ENCODE measurements around the gene GULP1.

Gene GULP1

DNA sequence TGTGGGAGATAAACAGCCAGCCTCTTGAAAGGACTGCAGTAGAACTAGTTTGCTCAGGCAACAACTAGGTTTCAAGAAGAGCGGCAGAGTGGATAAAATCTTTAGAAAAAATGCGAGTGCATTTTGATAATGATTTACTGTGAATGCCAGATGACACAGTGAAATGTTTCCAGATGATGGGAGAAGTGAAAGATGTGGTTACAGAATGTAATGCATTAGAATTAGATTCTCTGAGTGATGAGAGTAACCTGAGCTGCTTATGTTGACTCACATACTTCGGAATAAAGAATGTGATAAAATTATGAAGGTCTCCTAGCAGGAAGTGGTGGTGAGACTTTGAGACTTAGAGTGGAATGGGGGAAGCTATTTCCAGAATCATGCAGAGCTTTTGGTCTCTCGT is 184.3 kb downstream of the GULP1 start:
- Histone ChIP-seq H3K9ac (ENCODE audit: low read length) (no peak overlapping the region), H3K36me3 (ENCODE audit: control insufficient read depth, insufficient read depth, low read length) (no peaks in the 10 kb centered on the region), H3K4me1 (ENCODE audit: control insufficient read depth, insufficient read depth, low read length) (no peaks in the 10 kb centered on the region), H3K27me3 (ENCODE audit: control insufficient read depth, insufficient read depth, low read length) (no peaks in the 10 kb centered on the region), H3K9me3 (ENCODE audit: control insufficient read depth, low read length) (no peaks in the 10 kb centered on the region), H3K4me3 (ENCODE audit: low read length) (no peak overlapping the region)

- no peaks in the 10 kb centered on the region for H3K27me3 ChIP-seq (ENCODE audit: control insufficient read depth, insufficient read depth, low read length)
- H3K4me3 ChIP-seq (ENCODE audit: low read length): no peak overlapping the region
- no peaks in the 10 kb centered on the region for H3K36me3 ChIP-seq (ENCODE audit: control insufficient read depth, insufficient read depth, low read length)
- H3K9ac ChIP-seq (ENCODE audit: low read length): no peak overlapping the region
- H3K9me3 ChIP-seq (ENCODE audit: control insufficient read depth, low read length): no peaks in the 10 kb centered on the region
- no peaks in the 10 kb centered on the region for H3K4me1 ChIP-seq (ENCODE audit: control insufficient read depth, insufficient read depth, low read length)
Observed at GRCh38 chr2:188477564-188478103, 186.0 kb downstream of the GULP1 start.

DNA sequence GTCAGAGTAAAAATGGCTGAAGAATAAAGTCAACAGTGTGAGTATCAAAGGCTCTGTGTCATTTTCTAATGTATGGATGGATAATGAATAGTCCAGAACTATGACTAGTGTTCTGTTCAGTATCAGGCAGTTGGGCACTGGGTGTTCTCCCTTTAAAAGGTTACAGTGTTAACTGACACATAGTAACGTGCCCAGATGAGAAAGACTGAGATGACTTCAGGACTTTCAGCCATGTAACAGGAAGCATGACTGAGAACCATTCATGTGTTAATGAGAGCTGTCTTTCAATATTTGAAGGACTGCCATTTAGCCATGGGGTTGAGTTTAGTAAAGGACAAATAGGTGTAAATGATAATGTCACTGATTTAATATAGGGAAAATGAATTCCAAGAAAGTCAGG is 187.1 kb downstream of the GULP1 start:
- H3K9ac ChIP-seq (ENCODE audit: low read length): no peak overlapping the region
- H3K27me3 ChIP-seq (ENCODE audit: control insufficient read depth, insufficient read depth, low read length): no peaks in the 10 kb centered on the region
- no peaks in the 10 kb centered on the region for H3K36me3 ChIP-seq (ENCODE audit: control insufficient read depth, insufficient read depth, low read length)
- H3K4me3 ChIP-seq (ENCODE audit: low read length): no peak overlapping the region
- H3K4me1 ChIP-seq (ENCODE audit: control insufficient read depth, insufficient read depth, low read length): no peaks in the 10 kb centered on the region
- H3K9me3 ChIP-seq (ENCODE audit: control insufficient read depth, low read length): no peaks in the 10 kb centered on the region

GRCh38 chr2:188481474-188481873 is 189.8 kb downstream of the GULP1 start:
- H3K4me1 ChIP-seq (ENCODE audit: control insufficient read depth, insufficient read depth, low read length): no peaks in the 10 kb centered on the region
- no peaks in the 10 kb centered on the region for H3K27me3 ChIP-seq (ENCODE audit: control insufficient read depth, insufficient read depth, low read length)
- H3K9me3 ChIP-seq (ENCODE audit: control insufficient read depth, low read length): no peaks in the 10 kb centered on the region
- H3K36me3 ChIP-seq (ENCODE audit: control insufficient read depth, insufficient read depth, low read length): no peaks in the 10 kb centered on the region
- no peak overlapping the region for H3K4me3 ChIP-seq (ENCODE audit: low read length)
- H3K9ac ChIP-seq (ENCODE audit: low read length): no peak overlapping the region

DNA sequence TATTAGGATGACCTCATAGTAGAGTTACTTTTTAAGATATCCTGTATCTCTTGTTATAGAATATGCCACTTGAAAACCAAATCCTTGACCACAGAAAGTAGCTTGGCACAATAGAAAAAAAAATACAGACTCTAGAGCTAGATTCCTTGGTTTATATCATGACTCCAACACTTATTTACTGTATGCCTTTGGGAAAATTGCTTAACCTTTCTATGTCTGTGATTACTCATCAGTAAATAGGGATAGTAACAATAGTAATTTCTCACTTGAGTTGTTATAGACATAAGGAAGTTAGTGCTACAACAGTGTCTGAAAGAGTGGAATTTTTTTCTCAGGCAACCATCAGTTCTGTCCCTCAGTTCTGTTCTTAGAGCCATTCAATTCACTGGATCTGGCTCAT is 193.8 kb downstream of the GULP1 start:
- Histone ChIP-seq H3K9ac (ENCODE audit: low read length) (no peak overlapping the region), H3K9me3 (ENCODE audit: control insufficient read depth, low read length) (no peaks in the 10 kb centered on the region), H3K4me1 (ENCODE audit: control insufficient read depth, insufficient read depth, low read length) (no peaks in the 10 kb centered on the region), H3K27me3 (ENCODE audit: control insufficient read depth, insufficient read depth, low read length) (no peaks in the 10 kb centered on the region), H3K36me3 (ENCODE audit: control insufficient read depth, insufficient read depth, low read length) (no peaks in the 10 kb centered on the region), H3K4me3 (ENCODE audit: low read length) (no peak overlapping the region)

DNA sequence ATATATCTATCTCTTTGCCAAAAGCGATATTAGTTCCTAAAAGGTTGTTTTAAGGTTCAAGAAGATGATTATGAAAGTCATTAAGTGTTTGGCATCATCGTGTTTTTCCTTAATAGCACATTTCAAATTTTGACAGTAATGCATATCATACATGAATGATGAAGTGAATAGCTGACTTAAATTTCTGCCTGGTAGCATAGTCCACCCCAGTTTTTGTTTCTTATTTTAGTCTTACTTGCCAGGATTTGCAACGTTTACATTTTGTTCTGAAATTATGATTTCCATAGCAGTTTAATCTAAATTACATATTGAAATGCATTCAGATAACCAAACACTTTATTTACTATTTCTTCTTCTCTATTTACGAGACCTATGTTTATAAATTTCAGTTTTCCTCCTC is 201.1 kb downstream of the GULP1 start:
- Histone ChIP-seq H3K4me3 (ENCODE audit: low read length) (no peak overlapping the region), H3K36me3 (ENCODE audit: control insufficient read depth, insufficient read depth, low read length) (no peaks in the 10 kb centered on the region), H3K4me1 (ENCODE audit: control insufficient read depth, insufficient read depth, low read length) (no peaks in the 10 kb centered on the region), H3K9ac (ENCODE audit: low read length) (no peak overlapping the region), H3K9me3 (ENCODE audit: control insufficient read depth, low read length) (no peaks in the 10 kb centered on the region), H3K27me3 (ENCODE audit: control insufficient read depth, insufficient read depth, low read length) (no peaks in the 10 kb centered on the region)

DNA sequence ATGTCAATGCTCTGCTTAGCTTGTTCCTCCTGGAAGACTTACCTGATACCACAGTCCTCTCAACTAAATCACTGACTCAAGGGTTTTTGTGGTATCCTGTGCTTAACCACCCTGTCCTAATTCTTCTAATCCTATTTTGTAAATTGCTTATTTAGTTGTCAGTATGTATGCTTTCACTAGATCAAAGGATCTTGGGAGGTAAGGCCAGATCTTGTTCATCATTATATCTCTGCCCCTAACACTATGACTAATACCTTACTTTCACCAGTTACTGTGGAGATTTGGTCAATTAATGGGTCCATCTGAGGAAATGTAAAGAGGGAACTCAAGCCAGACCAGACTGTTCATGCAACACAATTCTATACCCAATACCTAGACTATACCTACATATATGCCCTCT is 203.2 kb downstream of the GULP1 start:
- no peak overlapping the region for H3K9ac ChIP-seq (ENCODE audit: low read length)
- no peaks in the 10 kb centered on the region for H3K36me3 ChIP-seq (ENCODE audit: control insufficient read depth, insufficient read depth, low read length)
- no peaks in the 10 kb centered on the region for H3K4me1 ChIP-seq (ENCODE audit: control insufficient read depth, insufficient read depth, low read length)
- no peak overlapping the region for H3K4me3 ChIP-seq (ENCODE audit: low read length)
- no peaks in the 10 kb centered on the region for H3K27me3 ChIP-seq (ENCODE audit: control insufficient read depth, insufficient read depth, low read length)
- H3K9me3 ChIP-seq (ENCODE audit: control insufficient read depth, low read length): no peaks in the 10 kb centered on the region

DNA sequence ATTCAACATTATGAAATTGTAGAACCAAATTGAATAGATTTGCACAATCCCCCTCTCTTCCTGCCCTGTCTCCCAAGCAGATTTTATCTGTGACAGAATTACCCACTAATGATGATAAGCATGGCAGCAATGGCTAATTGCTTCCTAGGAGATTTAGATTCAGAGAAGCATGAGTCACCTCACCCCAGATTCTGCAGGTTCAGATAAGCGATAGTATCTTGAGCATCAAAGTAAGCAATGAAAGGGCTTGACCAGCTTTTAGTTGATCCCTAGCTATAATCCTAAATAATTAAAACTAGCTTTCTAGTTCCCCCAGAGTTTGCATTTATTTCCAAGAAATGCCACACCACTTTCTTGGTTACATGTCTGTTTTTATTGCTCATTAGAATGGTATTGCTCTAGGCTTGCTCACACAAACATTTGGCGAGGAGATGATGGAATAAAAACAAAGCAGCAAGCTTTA is 204.3 kb downstream of the GULP1 start:
- H3K4me1 ChIP-seq (ENCODE audit: control insufficient read depth, insufficient read depth, low read length): no peaks in the 10 kb centered on the region
- no peak overlapping the region for H3K9ac ChIP-seq (ENCODE audit: low read length)
- H3K4me3 ChIP-seq (ENCODE audit: low read length): no peak overlapping the region
- no peaks in the 10 kb centered on the region for H3K27me3 ChIP-seq (ENCODE audit: control insufficient read depth, insufficient read depth, low read length)
- no peaks in the 10 kb centered on the region for H3K36me3 ChIP-seq (ENCODE audit: control insufficient read depth, insufficient read depth, low read length)
- no peaks in the 10 kb centered on the region for H3K9me3 ChIP-seq (ENCODE audit: control insufficient read depth, low read length)

- no peaks in the 10 kb centered on the region for H3K9me3 ChIP-seq (ENCODE audit: control insufficient read depth, low read length)
Observed at GRCh38 chr2:188497726-188498125, 206.1 kb downstream of the GULP1 start.

GRCh38 chr2:188503975-188504374 is 212.3 kb downstream of the GULP1 start:
- no peaks in the 10 kb centered on the region for H3K9me3 ChIP-seq (ENCODE audit: control insufficient read depth, low read length)
- H3K9ac ChIP-seq (ENCODE audit: low read length): no peak overlapping the region
- H3K27me3 ChIP-seq (ENCODE audit: control insufficient read depth, insufficient read depth, low read length): no peaks in the 10 kb centered on the region
- H3K4me1 ChIP-seq (ENCODE audit: control insufficient read depth, insufficient read depth, low read length): no peaks in the 10 kb centered on the region
- no peaks in the 10 kb centered on the region for H3K36me3 ChIP-seq (ENCODE audit: control insufficient read depth, insufficient read depth, low read length)
- no peak overlapping the region for H3K4me3 ChIP-seq (ENCODE audit: low read length)

More at GRCh38 chr2:188497726-188498125, 206.1 kb downstream of the GULP1 start:
- no peak overlapping the region for H3K9ac ChIP-seq (ENCODE audit: low read length)
- no peak overlapping the region for H3K4me3 ChIP-seq (ENCODE audit: low read length)
- no peaks in the 10 kb centered on the region for H3K4me1 ChIP-seq (ENCODE audit: control insufficient read depth, insufficient read depth, low read length)
- no peaks in the 10 kb centered on the region for H3K36me3 ChIP-seq (ENCODE audit: control insufficient read depth, insufficient read depth, low read length)
- no peaks in the 10 kb centered on the region for H3K27me3 ChIP-seq (ENCODE audit: control insufficient read depth, insufficient read depth, low read length)

GRCh38 chr2:188506843-188507242 is 215.2 kb downstream of the GULP1 start:
- no peaks in the 10 kb centered on the region for H3K4me1 ChIP-seq (ENCODE audit: control insufficient read depth, insufficient read depth, low read length)
- H3K9me3 ChIP-seq (ENCODE audit: control insufficient read depth, low read length): no peaks in the 10 kb centered on the region
- no peaks in the 10 kb centered on the region for H3K27me3 ChIP-seq (ENCODE audit: control insufficient read depth, insufficient read depth, low read length)
- H3K36me3 ChIP-seq (ENCODE audit: control insufficient read depth, insufficient read depth, low read length): no peaks in the 10 kb centered on the region
- no peak overlapping the region for H3K9ac ChIP-seq (ENCODE audit: low read length)
- no peak overlapping the region for H3K4me3 ChIP-seq (ENCODE audit: low read length)

GRCh38 chr2:188511346-188511745 is 219.7 kb downstream of the GULP1 start:
- Histone ChIP-seq H3K4me3 (ENCODE audit: low read length) (no peak overlapping the region), H3K27me3 (ENCODE audit: control insufficient read depth, insufficient read depth, low read length) (no peaks in the 10 kb centered on the region), H3K9me3 (ENCODE audit: control insufficient read depth, low read length) (no peaks in the 10 kb centered on the region), H3K9ac (ENCODE audit: low read length) (no peak overlapping the region), H3K4me1 (ENCODE audit: control insufficient read depth, insufficient read depth, low read length) (no peaks in the 10 kb centered on the region), H3K36me3 (ENCODE audit: control insufficient read depth, insufficient read depth, low read length) (no peaks in the 10 kb centered on the region)

DNA sequence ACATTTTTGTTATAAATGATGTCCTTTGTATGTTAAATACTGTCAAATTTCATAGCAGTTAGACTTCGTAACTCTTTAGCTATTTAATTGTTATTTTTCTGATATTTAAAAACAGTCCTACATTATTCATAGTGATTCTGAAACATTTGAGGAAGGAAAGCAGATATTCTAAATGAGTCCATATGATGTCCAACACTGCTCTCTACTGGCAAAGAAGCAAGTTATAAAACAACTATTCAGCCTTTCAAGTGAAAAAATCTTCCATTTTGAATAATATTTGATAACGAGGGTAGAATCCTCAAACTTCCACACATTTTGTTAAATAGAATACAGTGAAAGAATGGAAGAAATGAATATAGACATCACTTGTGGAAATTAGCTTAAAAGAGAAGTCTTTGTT is 220.8 kb downstream of the GULP1 start:
- H3K9me3 ChIP-seq (ENCODE audit: control insufficient read depth, low read length): no peaks in the 10 kb centered on the region
- no peak overlapping the region for H3K9ac ChIP-seq (ENCODE audit: low read length)
- H3K4me3 ChIP-seq (ENCODE audit: low read length): no peak overlapping the region
- H3K4me1 ChIP-seq (ENCODE audit: control insufficient read depth, insufficient read depth, low read length): no peaks in the 10 kb centered on the region
- H3K27me3 ChIP-seq (ENCODE audit: control insufficient read depth, insufficient read depth, low read length): no peaks in the 10 kb centered on the region
- no peaks in the 10 kb centered on the region for H3K36me3 ChIP-seq (ENCODE audit: control insufficient read depth, insufficient read depth, low read length)

Data from mucosa of stomach (tissue), 1 donor.